Activated gamma-delta T cell treated with anti-CD3 and anti-CD28 coated beads, Interleukin-2, amount 50 U/mL, for 16 hours (primary cell): ENCODE data around the gene UPF3B.
A peak's percentile ranks its signal among the peaks of the same experiment; 100 is the strongest.
"Not testable (repeated sequence)": the region's sequence is repeated elsewhere in the genome, so short reads cannot be mapped to it uniquely, and the experiment has no call there.

Experiments
- DNase-seq: peaks from one replicate; pipeline ENCODE4 v3.0.0-alpha.2; 2020; ENCODE audit warnings: low read depth

The UPF3B gene

DNA sequence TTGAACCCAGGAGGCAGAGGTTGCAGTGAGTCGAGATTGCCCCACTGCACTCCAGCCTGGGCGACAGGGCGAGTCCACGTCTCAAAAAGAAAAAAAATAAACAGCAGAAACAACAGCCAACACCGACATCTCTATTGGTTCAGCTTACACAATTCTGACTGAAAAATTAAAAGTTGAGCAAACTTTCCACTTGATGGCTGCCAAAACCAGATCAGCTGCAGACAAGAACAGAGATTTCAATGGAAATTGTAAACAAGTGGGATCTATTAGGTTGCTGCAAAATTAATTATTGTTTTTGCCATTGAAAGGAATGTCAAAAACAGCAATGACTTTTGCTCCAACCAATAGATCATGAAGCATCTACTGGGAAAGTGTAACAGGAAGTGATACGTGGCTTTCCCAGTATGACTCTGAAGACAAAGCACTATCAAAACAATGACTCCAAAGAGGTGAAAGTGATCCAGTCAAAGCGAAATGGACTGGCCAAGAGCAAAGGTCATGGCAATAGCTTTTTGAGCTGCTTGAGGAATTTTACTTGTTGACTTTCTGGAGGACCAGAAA lies 26.3 kb downstream of the UPF3B start:
- no peak for DNase-seq

DNA sequence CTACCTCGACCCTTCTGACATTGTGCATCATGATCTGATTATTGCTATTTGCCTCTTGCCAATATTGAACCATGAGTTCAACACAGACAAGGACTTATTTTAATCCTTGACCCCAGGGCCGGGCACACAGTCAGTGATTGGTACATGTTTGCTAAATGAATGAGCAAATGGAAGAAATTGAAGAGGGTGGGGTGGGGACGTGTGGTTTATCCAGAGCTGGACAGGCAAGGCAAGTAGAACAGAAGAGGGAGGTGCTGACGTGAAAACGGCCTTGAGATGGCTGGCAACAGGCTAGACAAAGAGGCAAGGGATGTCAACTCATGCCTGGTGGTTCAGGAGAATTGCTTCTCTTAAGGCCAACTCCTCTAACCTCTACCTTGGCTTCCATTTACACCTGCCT lies 28.5 kb downstream of the UPF3B start:
- DNase-seq: not testable (repeated sequence)

DNA sequence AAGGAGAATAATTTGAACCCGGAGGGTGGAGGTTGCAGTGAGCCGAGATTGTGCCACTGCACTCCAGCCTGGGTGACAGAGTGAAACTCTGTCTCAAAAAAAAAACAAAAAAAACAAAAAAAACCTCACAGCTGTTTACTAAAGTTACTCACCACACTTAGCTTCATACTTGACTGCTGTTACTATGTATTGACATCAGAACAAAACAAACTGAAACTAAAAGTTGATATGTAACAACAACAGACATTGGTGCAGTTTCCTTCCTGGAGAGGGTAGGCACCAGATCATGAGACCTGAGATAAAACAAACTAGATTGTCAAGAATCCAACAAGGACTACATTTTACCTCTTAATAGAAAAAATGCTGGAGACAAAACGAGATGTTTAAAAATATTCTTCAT lies 31.1 kb downstream of the UPF3B start:
- DNase-seq: not testable (repeated sequence)

DNA sequence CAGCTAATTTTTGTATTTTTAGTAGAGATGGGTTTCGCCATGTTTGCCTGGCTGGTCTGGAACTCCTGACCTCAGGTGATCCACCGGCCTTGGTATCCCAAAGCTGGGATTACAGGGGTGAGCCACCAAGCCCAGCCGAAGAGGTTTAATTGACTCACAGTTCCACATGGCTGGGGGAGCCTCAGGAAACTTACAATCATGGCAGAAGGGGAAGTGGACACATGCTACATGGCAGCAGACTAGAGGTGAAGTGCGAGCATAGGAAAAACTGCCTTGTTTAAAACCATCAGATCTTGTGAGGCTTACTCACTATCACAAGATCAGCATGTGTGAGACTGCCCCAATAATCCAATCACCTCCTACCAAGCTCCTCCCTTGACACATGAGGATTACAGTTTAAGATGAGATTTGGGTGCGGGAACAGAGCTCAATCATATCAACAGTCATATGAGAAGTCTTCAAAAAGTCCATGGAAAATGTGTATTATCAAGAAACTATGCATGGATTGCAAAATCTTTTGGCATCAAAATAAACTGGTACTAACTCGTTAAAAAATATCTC lies 35.6 kb downstream of the UPF3B start:
- DNase-seq: no peak

DNA sequence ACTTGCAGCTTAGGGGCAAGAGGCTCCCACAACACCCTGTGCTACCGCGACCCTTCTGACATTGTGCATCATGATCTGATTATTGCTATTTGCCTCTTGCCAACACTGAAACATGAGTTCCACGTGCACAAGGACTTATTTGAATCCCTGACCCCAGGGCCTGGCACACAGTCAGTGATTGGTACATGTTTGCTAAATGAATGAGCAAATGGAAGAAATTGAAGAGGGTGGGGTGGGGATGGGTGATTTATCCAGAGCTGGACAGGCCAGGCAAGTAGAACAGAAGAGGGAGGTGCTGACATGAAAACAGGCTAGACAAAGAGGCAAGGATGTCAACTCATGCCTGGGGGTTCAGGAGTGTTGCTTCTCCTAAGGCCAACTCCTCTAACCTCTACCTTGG lies 36.5 kb downstream of the UPF3B start:
- DNase-seq: no peak

DNA sequence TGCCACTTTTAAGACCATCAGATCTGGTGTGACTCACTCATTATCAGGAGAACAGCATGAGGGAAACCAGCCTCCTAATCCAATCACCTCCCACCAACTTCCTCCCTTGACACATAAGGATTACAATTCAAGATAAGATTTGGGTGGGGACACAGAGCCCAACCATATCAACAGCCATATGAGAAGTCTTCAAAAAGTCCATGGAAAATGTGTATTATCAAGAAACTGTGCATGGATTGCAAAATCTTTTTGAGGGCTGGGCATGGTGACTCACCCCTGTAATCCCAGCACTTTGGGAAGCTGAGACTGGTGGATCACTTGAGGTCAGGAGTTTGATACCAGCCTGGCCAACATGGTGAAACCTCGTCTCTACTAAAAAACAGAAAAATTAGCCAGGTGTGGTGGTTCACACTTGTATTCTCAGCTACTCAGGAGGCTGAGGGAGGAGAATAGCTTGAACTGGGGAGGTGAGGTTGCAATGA lies 43.5 kb downstream of the UPF3B start:
- no peak for DNase-seq

DNA sequence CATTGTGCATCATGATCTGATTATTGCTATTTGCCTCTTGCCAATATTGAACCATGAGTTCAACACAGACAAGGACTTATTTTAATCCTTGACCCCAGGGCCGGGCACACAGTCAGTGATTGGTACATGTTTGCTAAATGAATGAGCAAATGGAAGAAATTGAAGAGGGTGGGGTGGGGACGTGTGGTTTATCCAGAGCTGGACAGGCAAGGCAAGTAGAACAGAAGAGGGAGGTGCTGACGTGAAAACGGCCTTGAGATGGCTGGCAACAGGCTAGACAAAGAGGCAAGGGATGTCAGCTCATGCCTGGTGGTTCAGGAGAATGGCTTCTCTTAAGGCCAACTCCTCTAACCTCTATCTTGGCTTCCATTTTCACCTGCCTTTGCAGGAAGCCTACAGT lies 44.3 kb downstream of the UPF3B start:
- not testable (repeated sequence) for DNase-seq

DNA sequence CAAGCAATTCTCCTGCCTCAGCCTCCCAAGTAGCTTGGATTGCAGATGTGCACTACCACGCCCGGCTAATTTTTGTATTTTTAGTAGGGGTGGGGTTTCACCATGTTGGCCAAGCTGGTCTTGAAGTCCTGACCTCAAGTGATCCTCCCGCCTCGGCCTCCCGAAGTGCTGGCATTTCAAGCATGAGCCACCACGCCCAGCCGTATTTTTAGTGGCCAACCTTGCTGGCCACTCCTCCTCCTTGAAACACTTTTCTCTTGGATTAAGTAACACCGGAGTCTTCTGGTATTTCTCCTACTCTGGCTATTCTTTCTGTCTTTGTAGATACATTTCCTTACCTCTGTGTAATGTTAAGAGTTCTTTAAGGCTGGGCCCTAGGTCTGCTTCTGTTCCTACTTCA lies 50.2 kb downstream of the UPF3B start:
- no peak for DNase-seq

DNA sequence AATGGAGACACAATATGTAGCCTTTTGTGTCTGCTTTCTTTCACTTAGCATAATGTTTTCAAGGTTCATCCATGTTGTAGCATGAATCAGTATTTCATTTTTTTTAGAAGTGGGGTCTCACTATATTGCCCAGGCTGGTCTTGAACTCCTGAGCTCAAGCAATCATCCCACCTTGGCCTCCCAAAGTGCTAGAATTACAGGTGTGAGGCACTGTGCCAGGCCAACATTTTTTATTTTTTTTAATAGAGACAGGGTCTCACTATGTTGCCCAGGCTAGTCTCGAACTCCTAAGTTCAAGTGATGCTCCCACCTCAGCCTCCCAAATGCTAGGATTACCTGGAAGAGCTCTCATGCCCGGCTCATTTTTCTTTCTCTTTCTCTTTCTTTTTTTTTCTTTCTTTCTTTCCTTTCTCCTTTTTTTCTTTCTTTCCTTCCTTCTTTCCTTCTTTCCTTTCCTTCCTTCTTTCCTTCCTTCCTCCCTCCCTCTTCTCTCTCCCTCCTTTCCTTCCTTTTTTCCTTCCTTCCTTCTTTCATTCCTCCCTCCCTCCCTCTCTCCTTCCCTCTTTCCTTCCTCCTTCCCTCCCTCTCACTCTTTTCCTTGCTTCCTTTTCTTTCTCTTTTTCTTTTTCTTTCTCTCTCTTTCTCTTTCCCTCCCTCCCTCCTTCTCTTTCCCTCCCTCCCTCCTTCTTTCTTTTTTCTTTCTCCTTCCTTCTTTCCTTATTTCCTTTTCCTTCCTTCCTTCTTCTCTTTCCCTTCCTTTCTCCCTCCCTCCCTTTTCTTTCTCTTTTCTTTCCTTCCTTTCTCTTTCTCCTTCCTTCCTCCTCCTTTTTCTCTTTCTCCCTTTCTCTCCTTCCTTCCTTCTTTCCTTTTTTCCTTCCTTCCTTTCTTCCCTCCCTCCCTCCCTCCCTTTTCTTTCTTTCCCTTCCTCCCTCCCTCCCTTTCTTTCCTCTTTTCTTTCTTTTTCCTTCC lies 51.2 kb downstream of the UPF3B start:
- no peak for DNase-seq

DNA sequence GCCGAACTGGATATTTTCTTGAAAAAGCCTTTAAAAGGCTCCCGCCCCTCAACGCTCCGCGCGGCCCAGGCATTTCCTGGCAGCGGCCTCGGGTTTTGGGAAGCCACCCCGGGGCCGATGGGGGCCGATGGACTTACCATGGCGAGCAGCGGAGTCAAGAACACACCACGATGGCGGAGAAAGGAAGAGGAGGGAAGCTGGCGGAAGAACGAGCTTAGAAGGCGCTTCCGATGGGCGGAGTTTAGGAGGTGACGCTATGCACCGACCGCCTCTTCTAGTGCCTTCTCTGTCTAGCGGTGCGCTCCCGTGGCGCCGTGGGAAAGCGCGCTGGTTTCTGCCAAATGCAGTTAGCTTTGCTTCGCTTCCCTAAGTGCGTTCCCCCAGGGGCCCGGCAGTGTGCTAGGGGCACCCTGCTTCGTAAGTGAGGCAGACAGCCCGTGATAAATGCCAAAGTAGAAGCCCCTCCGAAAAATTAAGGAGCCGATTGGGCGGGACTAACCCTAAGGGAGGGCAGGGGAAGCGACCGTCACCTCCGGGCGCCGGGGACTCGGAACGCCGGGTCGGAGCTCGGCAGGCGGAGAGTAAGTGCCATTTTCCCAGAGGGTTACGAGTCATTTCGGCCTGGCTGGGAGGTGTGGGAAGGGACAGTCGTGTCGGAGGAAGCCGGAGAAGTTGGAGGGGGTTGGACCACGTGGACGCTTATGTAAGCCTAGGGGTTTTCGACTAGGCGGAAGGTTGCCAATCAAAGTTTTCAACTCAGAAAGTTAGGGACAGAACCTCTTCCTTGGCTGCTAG lies 61.1 kb downstream of the UPF3B start, which contains the start of gene RPL39:
Gene RPL39 (minus strand): TSS at position 194 of the 795 bp plus-strand sequence. CDS start 54 bp downstream, at position 140.
- DNase-seq: peak; percentile 59

DNA sequence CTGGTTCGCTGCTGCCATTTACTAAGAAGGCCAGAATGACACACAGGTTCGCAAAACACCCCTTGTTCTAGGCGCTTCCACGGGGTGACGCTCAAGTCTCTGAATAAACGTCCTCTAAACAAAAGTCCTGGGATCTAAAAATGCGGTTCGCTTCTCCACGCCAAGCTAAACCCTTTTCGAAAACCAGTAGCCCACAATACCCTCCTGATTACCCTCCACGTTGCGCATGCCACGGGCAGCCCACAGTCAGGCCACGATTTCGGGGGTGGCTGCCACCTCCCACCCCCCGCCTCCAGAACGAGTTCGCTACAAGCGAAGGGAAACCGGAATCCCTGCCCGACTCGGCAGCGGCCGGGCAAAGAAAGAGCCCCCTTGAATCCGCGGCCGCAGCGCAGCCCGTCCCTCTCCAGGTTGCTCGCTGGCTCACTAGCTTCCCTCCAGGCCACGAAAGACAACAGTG lies 61.8 kb downstream of the UPF3B start:
- DNase-seq: peak; percentile 14

DNA sequence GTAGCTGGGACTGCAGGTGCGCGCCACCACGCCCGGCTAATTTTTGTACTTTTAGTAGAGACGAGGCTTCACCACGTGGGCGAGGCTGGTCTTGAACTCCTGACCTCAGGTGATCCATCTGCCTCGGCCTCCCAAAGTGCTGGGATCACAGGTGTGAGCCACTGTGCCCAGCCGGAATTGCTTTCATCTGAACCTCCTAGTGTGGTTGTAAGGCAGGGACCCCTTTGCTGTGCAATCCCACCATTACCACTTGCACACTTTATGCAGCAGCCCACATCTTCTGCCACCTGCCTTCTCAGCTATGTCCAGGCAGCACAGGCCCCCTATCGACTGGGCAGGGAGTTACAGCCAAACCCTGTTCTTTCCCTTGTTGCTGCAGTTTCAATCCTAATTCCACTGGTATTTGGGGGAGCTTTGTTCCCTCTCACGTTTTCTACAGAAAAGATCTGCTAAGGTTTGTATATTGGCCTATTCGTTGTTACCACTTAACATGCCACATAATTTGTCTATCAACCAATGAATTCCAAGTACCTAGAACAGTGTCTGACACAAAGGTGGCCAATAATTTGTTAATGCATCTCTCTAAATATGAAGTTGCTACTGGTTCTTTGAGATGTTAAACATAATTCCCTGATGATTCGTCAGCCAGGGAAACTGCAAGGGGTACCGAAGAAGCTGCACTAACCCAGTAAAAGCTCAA lies 67.9 kb downstream of the UPF3B start:
- DNase-seq: peak; percentile 20
